HCT116 (cell line): Measurements from ENCODE around the gene PIGN. TPM values are rescaled to one million over a fixed set of nuclear protein-coding genes. Genes with fewer than 3 reads are reported as not detected.

Source experiments
- ATAC-seq: fragments of 200-7000 bp; cut with Tn5 transposase; 2 replicates; pipeline ENCODE4 v1.9.1; 2020; ENCODE audit warnings: mild to moderate bottlenecking, moderate library complexity
- BruUV-seq: library from RNA; stranded (reverse); fragments of 400-500 nt; replicated peaks from 2 replicates; lab custom pipeline; 2021; lab: Mats Ljungman, UMichigan
- CTCF ChIA-PET: fragments of 300-600 bp; sonication (Branson Sonifier 250); formaldehyde crosslinking; loops from one replicate; lab custom pipeline; 2021; ENCODE audit warnings: antibody characterized with exemption; lab: Charles Lee
- POLR2A ChIA-PET: fragments of 300-600, 350-600 bp; sonication (Branson Sonifier 250); formaldehyde crosslinking; loops from one replicate; lab custom pipeline; 2021; ENCODE audit warnings: antibody characterized with exemption; lab: Charles Lee
- RAD21 ChIA-PET, 2 experiments: fragments of 300-600 bp; sonication (Branson Sonifier 250); formaldehyde crosslinking; loops; one replicate each; lab custom pipeline; 2023; ENCODE audit warnings: low total read pairs in 2 of 2; ENCODE audit not compliant: uncharacterized antibody in 2 of 2, unreplicated experiment in 2 of 2, low non-redundant PET in 1 of 2; lab: Charles Lee
- DNase-seq: peaks from one replicate; pipeline ENCODE4 v3.0.0-alpha.2; 2010; ENCODE audit warnings: low read depth, low spot score
- H2AFZ ChIP-seq: fragments of 200-600 bp; shearing (Covaris generic), sonication (generic); 2 replicates; pipeline ENCODE4 v1.6.1; 2017; ENCODE audit warnings: low read depth, mixed run types, mixed read lengths, antibody characterized with exemption, low read length; ENCODE audit not compliant: poor library complexity, severe bottlenecking
- H3K27ac ChIP-seq: 2 replicates; pipeline ENCODE4 v1.5.1; 2012; ENCODE audit warnings: low read depth, low read length
- H3K27me3 ChIP-seq: fragments of 200-600 bp; sonication (generic); 2 replicates; pipeline ENCODE4 v1.6.1; 2016; ENCODE audit warnings: mixed run types, low read length, mixed read lengths; ENCODE audit not compliant: insufficient read depth
- H3K36me3 ChIP-seq, 2 experiments: fragments of 200-500 bp in 1 of 2; fragments of 200-600 bp in 1 of 2; sonication (Bioruptor generic) in 1 of 2; sonication (generic) in 1 of 2; 2 replicates each; pipeline versions ENCODE4 v1.5.1 to v1.6.1; 2014 to 2016; ENCODE audit warnings: low read length in 2 of 2, inconsistent platforms in 1 of 2, mixed read lengths in 1 of 2, mixed run types in 1 of 2; ENCODE audit not compliant: insufficient read depth in 2 of 2, control insufficient read depth in 1 of 2
- H3K4me1 ChIP-seq, 2 experiments: fragments of 200-600 bp in 1 of 2; sonication (generic) in 1 of 2; 2 replicates each; pipeline versions ENCODE4 v1.5.1 to v1.6.1; 2012 to 2017; ENCODE audit warnings: low read length in 2 of 2, inconsistent platforms in 1 of 2, mild to moderate bottlenecking in 1 of 2, mixed read lengths in 1 of 2, mixed run types in 1 of 2, moderate library complexity in 1 of 2; ENCODE audit not compliant: insufficient read depth in 2 of 2, control insufficient read depth in 1 of 2
- H3K4me2 ChIP-seq: fragments of 200-600 bp; sonication (generic); 2 replicates; pipeline ENCODE4 v1.6.1; 2017; ENCODE audit warnings: mixed run types, low read length, mixed read lengths
- H3K4me3 ChIP-seq, 2 experiments: fragments of 200-600 bp in 1 of 2; sonication (generic) in 1 of 2; replicated peaks in 1 of 2; 2 replicates each; pipeline ENCODE4 v1.5.1; 2011 to 2016; ENCODE audit warnings: low read length in 2 of 2, control low read depth in 1 of 2, low read depth in 1 of 2, mild to moderate bottlenecking in 1 of 2, mixed read lengths in 1 of 2, mixed run types in 1 of 2
- H3K79me2 ChIP-seq: fragments of 200-600 bp; sonication (generic); 2 replicates; pipeline ENCODE4 v1.6.1; 2017; ENCODE audit warnings: mild to moderate bottlenecking, mixed run types, low read length, moderate library complexity, mixed read lengths; ENCODE audit not compliant: insufficient read depth
- H3K9ac ChIP-seq: fragments of 200-600 bp; sonication (generic); 2 replicates; pipeline ENCODE4 v1.6.1; 2016; ENCODE audit warnings: low read length, mixed read lengths
- H3K9me2 ChIP-seq: fragments of 200-600 bp; sonication (generic), shearing (Covaris generic); 2 replicates; pipeline ENCODE4 v1.6.1; 2017; ENCODE audit warnings: mixed run types, mild to moderate bottlenecking, moderate library complexity; ENCODE audit not compliant: insufficient read depth
- H3K9me3 ChIP-seq, 2 experiments: fragments of 200-500 bp in 1 of 2; fragments of 200-600 bp in 1 of 2; sonication (Bioruptor generic) in 1 of 2; sonication (generic) in 1 of 2; 2 replicates each; pipeline ENCODE4 v1.6.1; 2014 to 2017; ENCODE audit warnings: low read length in 2 of 2, mixed read lengths in 2 of 2, inconsistent platforms in 1 of 2, low read depth in 1 of 2, mild to moderate bottlenecking in 1 of 2, mixed run types in 1 of 2, moderate library complexity in 1 of 2; ENCODE audit not compliant: control insufficient read depth in 1 of 2, insufficient read depth in 1 of 2
- H4K20me1 ChIP-seq: fragments of 200-600 bp; sonication (generic), shearing (Covaris generic); 2 replicates; pipeline ENCODE4 v1.6.1; 2017; ENCODE audit warnings: mixed run types, mild to moderate bottlenecking, moderate library complexity; ENCODE audit not compliant: insufficient read depth
- CTCF ChIP-seq, 3 experiments: fragments of 200-600 bp in 1 of 3; sonication (generic) in 1 of 3; IDR thresholded peaks in 2 of 3; conservative IDR thresholded peaks in 1 of 3; 2 replicates each; pipeline ENCODE4 v1.5.1; 2012 to 2017; ENCODE audit warnings: low read depth in 2 of 3, low read length in 2 of 3, antibody characterized with exemption in 1 of 3, borderline replicate concordance in 1 of 3, control low read depth in 1 of 3, mild to moderate bottlenecking in 1 of 3, mixed read lengths in 1 of 3, mixed run types in 1 of 3, moderate library complexity in 1 of 3; ENCODE audit not compliant: insufficient read depth in 1 of 3
- EGR1 ChIP-seq: IDR thresholded peaks from 2 replicates; pipeline ENCODE4 v1.6.1; 2012; ENCODE audit warnings: low read depth
- FOSL1 ChIP-seq: IDR thresholded peaks from 2 replicates; pipeline ENCODE4 v1.6.1; 2012; ENCODE audit warnings: low read depth
- MAX ChIP-seq: IDR thresholded peaks from 2 replicates; pipeline ENCODE4 v1.6.1; 2012
- POLR2A ChIP-seq: IDR thresholded peaks from 2 replicates; pipeline ENCODE4 v1.7.0; 2011; ENCODE audit warnings: borderline replicate concordance; ENCODE audit not compliant: insufficient read depth, insufficient read length; ENCODE audit errors: extremely low read depth
- RAD21 ChIP-seq: IDR thresholded peaks from 2 replicates; pipeline ENCODE4 v1.6.1; 2012; ENCODE audit warnings: low read depth, mild to moderate bottlenecking
- SRF ChIP-seq: IDR thresholded peaks from 2 replicates; pipeline ENCODE4 v1.6.1; 2012; ENCODE audit warnings: low read depth
- YY1 ChIP-seq: IDR thresholded peaks from 2 replicates; pipeline ENCODE4 v1.6.1; 2011; ENCODE audit warnings: low read length, low read depth, moderate library complexity, mild to moderate bottlenecking; ENCODE audit not compliant: insufficient replicate concordance; ENCODE audit errors: extremely low read depth
- ZFX ChIP-seq: fragments of 450-650 bp; IDR thresholded peaks from 2 replicates; pipeline ENCODE4 v1.6.1; 2017
- ZNF274 ChIP-seq: fragments of 200-500 bp; sonication (Bioruptor generic); IDR thresholded peaks from 2 replicates; pipeline ENCODE4 v1.6.1; 2014; ENCODE audit warnings: mild to moderate bottlenecking, low read depth, low read length, inconsistent platforms
- intact Hi-C: fragments of 100-400 bp; cut with micrococcal nuclease; formaldehyde crosslinking; loops from 2 replicates; pipeline ENCODE4 v1.10.0; 2022
- total RNA-seq: library from RNA; stranded (reverse); gene quantifications from one replicate; pipeline ENCODE4 v1.2.1, GENCODE V29; 2021; ENCODE audit not compliant: unreplicated experiment

PIGN gene
- total RNA-seq, 1 experiment from 2014 or later, result 12.2 TPM

DNA sequence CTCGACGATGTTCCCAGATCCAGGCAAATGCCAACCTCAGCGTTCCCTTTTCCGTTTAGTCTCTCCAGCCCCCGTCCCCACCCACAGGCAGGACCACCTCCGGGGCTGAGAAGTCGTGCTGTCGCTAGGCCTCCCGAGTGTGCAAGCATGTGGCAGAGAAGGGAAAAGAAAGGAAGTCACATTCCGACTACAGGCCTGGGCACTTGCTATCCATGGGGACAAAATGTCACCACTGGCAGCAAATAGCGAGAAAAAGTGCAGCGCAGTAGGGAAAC, 420 bp downstream of the PIGN start:
- ATAC-seq, result no peak
- no peaks in the 10 kb centered on the region for H3K27me3 ChIP-seq
- POLR2A ChIA-PET, result interaction anchor here (0.6 to 1.3 kb wide), 3 partner anchors 11 to 39 kb away, joined by 3 to 4 read pairs (median 3); no protein-coding TSS in a partner anchor
- no peaks in the 10 kb centered on the region for H4K20me1 ChIP-seq
- BruUV-seq, result TSS peak; percentile 74
- peak overlapping the region; percentile 75 for H3K9ac ChIP-seq
- H3K4me3 ChIP-seq, result peak overlapping the region; percentile 89 to 96
- no peaks in the 10 kb centered on the region for H3K9me2 ChIP-seq
- RAD21 ChIA-PET, result no interaction called here
- no peak for TF ChIP-seq YY1
- TF ChIP-seq SRF, result no peak
- peak; percentile 78 for TF ChIP-seq MAX
- TF ChIP-seq ZFX, result peak; percentile 25
- TF ChIP-seq POLR2A, result no peak
- DNase-seq, result peak; percentile 21
- intact Hi-C loops, result loop anchor here (10.0 kb wide), 1 partner anchor 1178 kb away; the partner anchor contains the start of gene KDSR
- H3K27ac ChIP-seq, result peak overlapping the region; percentile 62
- H3K4me2 ChIP-seq, result peak overlapping the region; percentile 91
- CTCF ChIA-PET, result interaction anchor here (0.6 to 1.6 kb wide), 9 partner anchors 10 to 397 kb away, joined by 3 to 9 read pairs (median 4); no protein-coding TSS in a partner anchor
- H3K4me1 ChIP-seq, result peaks cover 7 to 14% of the 10 kb centered on the region in 2 experiments; a peak in 3 of 4 replicates
- H3K9me3 ChIP-seq, result no peaks in the 10 kb centered on the region
- H2AFZ ChIP-seq, result peak overlapping the region; percentile 92
- H3K36me3 ChIP-seq, result no peaks in the 10 kb centered on the region
- peaks cover 59% of the 10 kb centered on the region for H3K79me2 ChIP-seq

GRCh38 chr18:62183578-62184195, 3.2 kb downstream of the PIGN start:
- POLR2A ChIA-PET, result no interaction called here
- no peak for TF ChIP-seq EGR1
- no peak for TF ChIP-seq ZNF274
- TF ChIP-seq CTCF (IDR thresholded peaks at IDR 0.05 in 2 of 3, conservative IDR thresholded peaks at IDR 0.05 in 1 of 3; ENCODE audit: borderline replicate concordance in 1 of 3, insufficient read depth in 1 of 3, low read depth in 2 of 3, low read length in 2 of 3), result peak; percentile 78 to 90 (median 82)
- TF ChIP-seq RAD21, result peak; percentile 83
- no peak for TF ChIP-seq FOSL1
- TF ChIP-seq YY1, result no peak
- Histone ChIP-seq H3K4me2 (no peak overlapping the region), H3K79me2 (peaks cover 31% of the 10 kb centered on the region), H3K4me1 (peaks cover 4 to 13% of the 10 kb centered on the region in 2 experiments; a peak in 3 of 4 replicates), H3K9ac (no peak overlapping the region), H2AFZ (no peak overlapping the region), H4K20me1 (no peaks in the 10 kb centered on the region), H3K27ac (no peak overlapping the region), H3K4me3 (no peak overlapping the region), H3K36me3 (no peaks in the 10 kb centered on the region), H3K27me3 (no peaks in the 10 kb centered on the region), H3K9me2 (no peaks in the 10 kb centered on the region), H3K9me3 (no peaks in the 10 kb centered on the region)
- CTCF ChIA-PET, result no interaction called here
- BruUV-seq, result no TSS peak
- DNase-seq, result peak; percentile 55
- RAD21 ChIA-PET, result interaction anchor here in 1 of 2 experiments (1.0 kb wide), 1 partner anchor 67 kb away, joined by 3 read pairs; no protein-coding TSS in a partner anchor
- intact Hi-C loops, result loop anchor here (1.0 to 10.0 kb wide), 5 partner anchors 66 to 1181 kb away; partner anchors contain the start of gene KDSR
- ATAC-seq, result no peak
